Hepatocyte (in vitro differentiated cells): ENCODE measurements around the gene EPHA4.

ENCODE experiments used
- EZH2 ChIP-seq: fragments of 200-600 bp; sonication (generic); IDR thresholded peaks from 2 replicates; pipeline ENCODE4 v1.6.1; 2016; ENCODE audit warnings: antibody characterized with exemption, mild to moderate bottlenecking, borderline replicate concordance
- TF ChIP-seq, protein P1 (sequence below): fragments of 200-600 bp; sonication (generic); IDR thresholded peaks from 2 replicates; pipeline ENCODE4 v1.5.1; 2016; ENCODE audit warnings: antibody characterized with exemption, mild to moderate bottlenecking; ENCODE audit not compliant: poor library complexity

- TF ChIP-seq, protein P1, sequence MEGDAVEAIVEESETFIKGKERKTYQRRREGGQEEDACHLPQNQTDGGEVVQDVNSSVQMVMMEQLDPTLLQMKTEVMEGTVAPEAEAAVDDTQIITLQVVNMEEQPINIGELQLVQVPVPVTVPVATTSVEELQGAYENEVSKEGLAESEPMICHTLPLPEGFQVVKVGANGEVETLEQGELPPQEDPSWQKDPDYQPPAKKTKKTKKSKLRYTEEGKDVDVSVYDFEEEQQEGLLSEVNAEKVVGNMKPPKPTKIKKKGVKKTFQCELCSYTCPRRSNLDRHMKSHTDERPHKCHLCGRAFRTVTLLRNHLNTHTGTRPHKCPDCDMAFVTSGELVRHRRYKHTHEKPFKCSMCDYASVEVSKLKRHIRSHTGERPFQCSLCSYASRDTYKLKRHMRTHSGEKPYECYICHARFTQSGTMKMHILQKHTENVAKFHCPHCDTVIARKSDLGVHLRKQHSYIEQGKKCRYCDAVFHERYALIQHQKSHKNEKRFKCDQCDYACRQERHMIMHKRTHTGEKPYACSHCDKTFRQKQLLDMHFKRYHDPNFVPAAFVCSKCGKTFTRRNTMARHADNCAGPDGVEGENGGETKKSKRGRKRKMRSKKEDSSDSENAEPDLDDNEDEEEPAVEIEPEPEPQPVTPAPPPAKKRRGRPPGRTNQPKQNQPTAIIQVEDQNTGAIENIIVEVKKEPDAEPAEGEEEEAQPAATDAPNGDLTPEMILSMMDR, result no peak
- TF ChIP-seq EZH2, result no peak
Observed at GRCh38 chr2:221480163-221480562, 91.9 kb downstream of the EPHA4 start.
